ENCODE data around the gene C21orf58.

GRCh38 chr21:46325073-46325912, 1.6 kb upstream of the C21orf58 start:
- TF ChIP-seq SIN3A (IDR thresholded peaks at IDR 0.05; ENCODE audit: borderline replicate concordance, low read depth, low read length) (no peak), NRF1 (IDR thresholded peaks at IDR 0.05; ENCODE audit: low read depth, low read length) (no peak), TCF12 (IDR thresholded peaks at IDR 0.05) (no peak; the same call in 1 of the 2 replicates), EP300 (IDR thresholded peaks at IDR 0.05; ENCODE audit: borderline replicate concordance in 1 of 2, low read depth in 1 of 2, low read length in 1 of 2) (no peak), POLR2AphosphoS5 (IDR thresholded peaks at IDR 0.05; ENCODE audit: low read depth, low read length) (no peak), USF1 (IDR thresholded peaks at IDR 0.05; ENCODE audit: borderline replicate concordance, low read depth) (no peak), RCOR1 (IDR thresholded peaks at IDR 0.05; ENCODE audit: low read length) (peak; percentile 26; the same call in 1 of the 2 replicates), IRF3 (IDR thresholded peaks at IDR 0.05; ENCODE audit: low read depth, low read length) (no peak), TEAD4 (IDR thresholded peaks at IDR 0.05; ENCODE audit: borderline replicate concordance, insufficient read depth) (no peak), FOXM1 (IDR thresholded peaks at IDR 0.05; ENCODE audit: low read depth) (no peak)
- TF ChIP-seq, protein P1, sequence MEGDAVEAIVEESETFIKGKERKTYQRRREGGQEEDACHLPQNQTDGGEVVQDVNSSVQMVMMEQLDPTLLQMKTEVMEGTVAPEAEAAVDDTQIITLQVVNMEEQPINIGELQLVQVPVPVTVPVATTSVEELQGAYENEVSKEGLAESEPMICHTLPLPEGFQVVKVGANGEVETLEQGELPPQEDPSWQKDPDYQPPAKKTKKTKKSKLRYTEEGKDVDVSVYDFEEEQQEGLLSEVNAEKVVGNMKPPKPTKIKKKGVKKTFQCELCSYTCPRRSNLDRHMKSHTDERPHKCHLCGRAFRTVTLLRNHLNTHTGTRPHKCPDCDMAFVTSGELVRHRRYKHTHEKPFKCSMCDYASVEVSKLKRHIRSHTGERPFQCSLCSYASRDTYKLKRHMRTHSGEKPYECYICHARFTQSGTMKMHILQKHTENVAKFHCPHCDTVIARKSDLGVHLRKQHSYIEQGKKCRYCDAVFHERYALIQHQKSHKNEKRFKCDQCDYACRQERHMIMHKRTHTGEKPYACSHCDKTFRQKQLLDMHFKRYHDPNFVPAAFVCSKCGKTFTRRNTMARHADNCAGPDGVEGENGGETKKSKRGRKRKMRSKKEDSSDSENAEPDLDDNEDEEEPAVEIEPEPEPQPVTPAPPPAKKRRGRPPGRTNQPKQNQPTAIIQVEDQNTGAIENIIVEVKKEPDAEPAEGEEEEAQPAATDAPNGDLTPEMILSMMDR (IDR thresholded peaks at IDR 0.05): peak; percentile 26
- TF ChIP-seq, protein P2, sequence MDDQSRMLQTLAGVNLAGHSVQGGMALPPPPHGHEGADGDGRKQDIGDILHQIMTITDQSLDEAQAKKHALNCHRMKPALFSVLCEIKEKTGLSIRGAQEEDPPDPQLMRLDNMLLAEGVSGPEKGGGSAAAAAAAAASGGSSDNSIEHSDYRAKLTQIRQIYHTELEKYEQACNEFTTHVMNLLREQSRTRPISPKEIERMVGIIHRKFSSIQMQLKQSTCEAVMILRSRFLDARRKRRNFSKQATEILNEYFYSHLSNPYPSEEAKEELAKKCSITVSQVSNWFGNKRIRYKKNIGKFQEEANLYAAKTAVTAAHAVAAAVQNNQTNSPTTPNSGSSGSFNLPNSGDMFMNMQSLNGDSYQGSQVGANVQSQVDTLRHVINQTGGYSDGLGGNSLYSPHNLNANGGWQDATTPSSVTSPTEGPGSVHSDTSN (IDR thresholded peaks at IDR 0.05): no peak
- TF ChIP-seq, protein P3, sequence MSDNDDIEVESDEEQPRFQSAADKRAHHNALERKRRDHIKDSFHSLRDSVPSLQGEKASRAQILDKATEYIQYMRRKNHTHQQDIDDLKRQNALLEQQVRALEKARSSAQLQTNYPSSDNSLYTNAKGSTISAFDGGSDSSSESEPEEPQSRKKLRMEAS (IDR thresholded peaks at IDR 0.05; ENCODE audit: low read depth): no peak; the same call in 1 of the 2 replicates
